ENCODE results near the gene LMBRD1. TPM values are rescaled to one million over a fixed set of nuclear protein-coding genes. Genes with fewer than 3 reads are reported as not detected.

LMBRD1 gene
- total and polyA plus RNA-seq, 7 donors, result 19.7 to 37.0 (median 25.5) TPM

DNA sequence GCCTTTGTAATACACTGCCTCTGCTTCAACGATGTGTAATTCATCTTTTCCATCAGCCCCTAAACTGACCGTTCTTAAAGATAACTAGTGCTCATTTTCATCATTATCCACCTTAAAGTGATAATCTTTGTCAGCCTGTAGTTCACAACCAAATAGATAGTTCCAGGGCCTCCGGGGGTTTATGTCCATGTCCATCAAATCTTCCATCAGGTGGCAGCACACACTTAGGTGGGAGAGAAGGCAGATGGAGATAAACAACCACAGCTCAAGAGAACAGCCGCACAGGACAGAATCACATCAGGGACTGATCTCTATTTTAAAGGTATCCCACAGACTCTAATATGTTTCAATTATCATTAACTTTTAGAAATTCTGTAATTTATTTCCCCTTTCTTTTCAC is 90.9 kb downstream of the LMBRD1 start:
- 88 to 93% (median 92%) methylated on average over 4 of the region's 4 CpGs for whole genome bisulfite sequencing, 3 donors
- TF ChIP-seq, protein P1, sequence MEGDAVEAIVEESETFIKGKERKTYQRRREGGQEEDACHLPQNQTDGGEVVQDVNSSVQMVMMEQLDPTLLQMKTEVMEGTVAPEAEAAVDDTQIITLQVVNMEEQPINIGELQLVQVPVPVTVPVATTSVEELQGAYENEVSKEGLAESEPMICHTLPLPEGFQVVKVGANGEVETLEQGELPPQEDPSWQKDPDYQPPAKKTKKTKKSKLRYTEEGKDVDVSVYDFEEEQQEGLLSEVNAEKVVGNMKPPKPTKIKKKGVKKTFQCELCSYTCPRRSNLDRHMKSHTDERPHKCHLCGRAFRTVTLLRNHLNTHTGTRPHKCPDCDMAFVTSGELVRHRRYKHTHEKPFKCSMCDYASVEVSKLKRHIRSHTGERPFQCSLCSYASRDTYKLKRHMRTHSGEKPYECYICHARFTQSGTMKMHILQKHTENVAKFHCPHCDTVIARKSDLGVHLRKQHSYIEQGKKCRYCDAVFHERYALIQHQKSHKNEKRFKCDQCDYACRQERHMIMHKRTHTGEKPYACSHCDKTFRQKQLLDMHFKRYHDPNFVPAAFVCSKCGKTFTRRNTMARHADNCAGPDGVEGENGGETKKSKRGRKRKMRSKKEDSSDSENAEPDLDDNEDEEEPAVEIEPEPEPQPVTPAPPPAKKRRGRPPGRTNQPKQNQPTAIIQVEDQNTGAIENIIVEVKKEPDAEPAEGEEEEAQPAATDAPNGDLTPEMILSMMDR (IDR thresholded peaks at IDR 0.05), result no peak
- intact Hi-C loops (cut with DNase I), result no loop called here

DNA sequence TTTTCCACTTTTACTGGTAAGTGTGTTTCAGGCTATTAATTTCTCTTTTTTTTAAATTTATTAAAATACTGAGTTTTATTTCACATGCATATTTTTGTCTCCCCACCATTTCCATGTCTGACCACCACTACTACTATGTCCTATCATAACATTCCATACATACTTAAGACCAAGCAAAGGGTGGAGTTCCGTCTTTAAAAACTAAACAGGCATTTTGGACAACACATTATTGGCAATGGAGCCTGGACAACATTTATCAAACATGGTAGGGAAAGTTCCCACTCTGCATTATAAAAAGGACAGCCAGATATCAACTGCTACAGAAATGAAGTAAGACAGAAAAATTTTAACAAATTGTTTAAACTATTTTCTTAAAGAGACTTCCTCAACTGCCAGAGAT is 91.9 kb downstream of the LMBRD1 start:
- H3K27me3 ChIP-seq (ENCODE audit: insufficient read depth in 3 of 3, low read length in 2 of 3), result no peaks in the 10 kb centered on the region
- no peak for DNase-seq
- H3K36me3 ChIP-seq (ENCODE audit: insufficient read depth in 1 of 2, low read depth in 1 of 2), result peaks cover 0 to 26% of the 10 kb centered on the region in 2 donors
- H3K27ac ChIP-seq, result no peak overlapping the region
- no peak for ATAC-seq
- no peak overlapping the region for H3K4me3 ChIP-seq
- no peaks in the 10 kb centered on the region for H3K4me1 ChIP-seq
- intact Hi-C loops (cut with DNase I), result no loop called here
- H3K9me3 ChIP-seq, result no peaks in the 10 kb centered on the region
- TF ChIP-seq, protein P1 (IDR thresholded peaks at IDR 0.05), result no peak
- WGBS, 3 donors, result 87 to 94% (median 89%) methylated on average over 1 of the region's 1 CpG

More for the DNA sequence above, 90.9 kb downstream of the LMBRD1 start:
- Histone ChIP-seq H3K27me3 (ENCODE audit: insufficient read depth in 3 of 3, low read length in 2 of 3) (no peaks in the 10 kb centered on the region), H3K9me3 (no peaks in the 10 kb centered on the region), H3K4me3 (no peak overlapping the region), H3K27ac (no peak overlapping the region), H3K36me3 (ENCODE audit: insufficient read depth in 1 of 2, low read depth in 1 of 2) (peaks cover 0 to 17% of the 10 kb centered on the region in 2 donors), H3K4me1 (no peaks in the 10 kb centered on the region)
- DNase-seq (no peak), ATAC-seq (no peak)

DNA sequence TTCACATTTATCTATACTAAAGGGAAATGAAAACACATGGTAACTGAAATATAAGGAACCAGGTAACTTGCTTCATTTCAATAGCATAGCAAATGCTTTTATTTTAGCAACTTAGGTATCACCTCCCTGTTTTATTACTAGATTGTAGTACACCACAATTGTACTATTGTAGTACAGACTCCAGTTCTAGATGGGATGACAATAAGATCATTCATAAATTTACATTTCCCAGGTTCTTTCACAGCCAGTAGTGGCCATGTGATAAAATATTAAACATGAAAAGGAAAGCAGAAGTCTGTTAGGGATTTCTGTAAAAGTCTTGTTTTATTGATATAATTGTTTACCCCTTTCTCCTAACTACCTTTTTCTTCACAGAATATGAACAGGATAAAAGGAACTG is 97.2 kb downstream of the LMBRD1 start:
- Histone ChIP-seq H3K9me3 (no peaks in the 10 kb centered on the region), H3K4me1 (no peaks in the 10 kb centered on the region), H3K4me3 (no peak overlapping the region), H3K36me3 (ENCODE audit: insufficient read depth in 1 of 2, low read depth in 1 of 2) (peaks cover 0 to 47% of the 10 kb centered on the region in 2 donors), H3K27ac (no peak overlapping the region), H3K27me3 (ENCODE audit: insufficient read depth in 3 of 3, low read length in 2 of 3) (no peaks in the 10 kb centered on the region)
- ATAC-seq, result no peak
- DNase-seq, result no peak
- TF ChIP-seq, protein P1 (IDR thresholded peaks at IDR 0.05), result no peak
- intact Hi-C loops (cut with DNase I), result no loop called here

DNA sequence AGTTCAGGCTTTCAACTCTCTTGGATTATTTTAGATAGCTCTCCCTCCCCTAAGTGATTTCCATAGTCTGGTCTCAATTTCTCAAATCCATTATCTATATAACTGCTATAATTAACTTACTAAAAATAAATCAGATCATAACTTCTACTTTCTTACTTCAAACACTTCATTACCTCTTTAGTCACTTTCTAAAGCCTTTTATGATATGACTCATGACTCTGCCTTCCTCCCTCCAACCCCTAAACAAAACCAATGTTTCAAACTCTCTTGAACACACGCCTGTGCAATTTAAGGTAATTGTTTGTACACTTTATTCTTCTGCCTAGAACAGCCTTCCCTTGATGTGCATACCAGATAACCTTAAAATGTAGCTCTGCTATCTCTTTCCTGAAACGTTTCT is 100.5 kb downstream of the LMBRD1 start:
- H3K9me3 ChIP-seq, result no peaks in the 10 kb centered on the region
- TF ChIP-seq, protein P1 (IDR thresholded peaks at IDR 0.05), result no peak
- 85 to 91% (median 89%) methylated on average over 2 of the region's 2 CpGs for whole genome bisulfite sequencing, 3 donors

DNA sequence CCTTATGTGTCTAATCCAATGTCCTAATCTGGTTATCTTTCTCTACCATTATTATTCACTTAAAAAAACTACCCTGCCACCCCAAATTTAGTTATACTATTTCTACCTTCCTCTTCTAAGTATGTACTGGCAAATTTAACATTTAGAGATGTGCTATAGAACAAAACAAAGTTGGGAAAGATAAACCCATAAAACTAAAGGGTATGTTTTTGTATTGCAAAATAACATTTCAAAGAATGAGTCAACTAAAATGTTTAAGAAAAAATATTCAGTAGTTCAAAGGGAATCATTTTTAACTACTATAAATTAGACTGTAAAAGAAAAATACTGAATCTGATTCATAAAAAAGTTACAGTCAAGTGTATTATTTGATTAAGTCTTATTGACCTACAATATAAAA is 103.0 kb downstream of the LMBRD1 start:
- TF ChIP-seq, protein P1 (IDR thresholded peaks at IDR 0.05), result no peak
- intact Hi-C loops (cut with DNase I), result no loop called here

More for the DNA sequence above, 100.5 kb downstream of the LMBRD1 start:
- no peaks in the 10 kb centered on the region for H3K27me3 ChIP-seq (ENCODE audit: insufficient read depth in 3 of 3, low read length in 2 of 3)
- H3K27ac ChIP-seq, result no peak overlapping the region
- H3K36me3 ChIP-seq (ENCODE audit: insufficient read depth in 1 of 2, low read depth in 1 of 2), result peaks cover 0 to 44% of the 10 kb centered on the region in 2 donors
- ATAC-seq (no peak), DNase-seq (no peak)
- H3K4me1 ChIP-seq, result no peaks in the 10 kb centered on the region
- H3K4me3 ChIP-seq, result no peak overlapping the region
- intact Hi-C loops (cut with DNase I), result no loop called here

More for the DNA sequence above, 103.0 kb downstream of the LMBRD1 start:
- H3K36me3 ChIP-seq (ENCODE audit: insufficient read depth in 1 of 2, low read depth in 1 of 2), result peaks cover 0 to 23% of the 10 kb centered on the region in 2 donors
- H3K27me3 ChIP-seq (ENCODE audit: insufficient read depth in 3 of 3, low read length in 2 of 3), result no peaks in the 10 kb centered on the region
- H3K4me3 ChIP-seq, result no peak overlapping the region
- no peak for DNase-seq
- no peak for ATAC-seq
- H3K9me3 ChIP-seq, result no peaks in the 10 kb centered on the region
- no peak overlapping the region for H3K27ac ChIP-seq
- H3K4me1 ChIP-seq, result no peaks in the 10 kb centered on the region
